ENCODE measurements around the gene RPTOR.

GRCh38 chr17:80790021-80790765 is 245.6 kb downstream of the RPTOR start:
- TF ChIP-seq CTCF (IDR thresholded peaks at IDR 0.05 in 4 of 5, conservative IDR thresholded peaks at IDR 0.05 in 1 of 5) = no peak
- no peak for TF ChIP-seq POLR2A (IDR thresholded peaks at IDR 0.05)

All from gastrocnemius medialis (tissue), 4 donors.